ENCODE results near the gene MICAL3.

DNA sequence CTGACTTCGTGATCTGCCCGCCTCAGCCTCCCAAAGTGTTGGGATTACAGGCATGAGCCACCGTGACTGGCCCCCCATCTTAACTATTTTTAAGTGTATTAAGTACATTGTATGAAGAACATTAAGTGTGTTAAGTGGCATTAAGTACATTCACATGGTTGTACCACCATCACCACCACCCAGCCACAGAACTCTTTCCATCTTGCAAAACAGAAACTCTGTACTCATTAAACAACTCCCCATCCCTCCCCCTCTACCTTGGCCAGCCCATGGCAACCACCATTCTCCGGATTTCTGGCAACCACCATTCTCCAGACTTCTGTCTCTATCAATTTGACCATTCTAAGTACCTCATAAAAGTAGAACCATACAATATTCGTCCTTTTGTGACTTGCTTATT is 35.6 kb upstream of the MICAL3 start:
- TF ChIP-seq, protein P1, sequence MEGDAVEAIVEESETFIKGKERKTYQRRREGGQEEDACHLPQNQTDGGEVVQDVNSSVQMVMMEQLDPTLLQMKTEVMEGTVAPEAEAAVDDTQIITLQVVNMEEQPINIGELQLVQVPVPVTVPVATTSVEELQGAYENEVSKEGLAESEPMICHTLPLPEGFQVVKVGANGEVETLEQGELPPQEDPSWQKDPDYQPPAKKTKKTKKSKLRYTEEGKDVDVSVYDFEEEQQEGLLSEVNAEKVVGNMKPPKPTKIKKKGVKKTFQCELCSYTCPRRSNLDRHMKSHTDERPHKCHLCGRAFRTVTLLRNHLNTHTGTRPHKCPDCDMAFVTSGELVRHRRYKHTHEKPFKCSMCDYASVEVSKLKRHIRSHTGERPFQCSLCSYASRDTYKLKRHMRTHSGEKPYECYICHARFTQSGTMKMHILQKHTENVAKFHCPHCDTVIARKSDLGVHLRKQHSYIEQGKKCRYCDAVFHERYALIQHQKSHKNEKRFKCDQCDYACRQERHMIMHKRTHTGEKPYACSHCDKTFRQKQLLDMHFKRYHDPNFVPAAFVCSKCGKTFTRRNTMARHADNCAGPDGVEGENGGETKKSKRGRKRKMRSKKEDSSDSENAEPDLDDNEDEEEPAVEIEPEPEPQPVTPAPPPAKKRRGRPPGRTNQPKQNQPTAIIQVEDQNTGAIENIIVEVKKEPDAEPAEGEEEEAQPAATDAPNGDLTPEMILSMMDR (IDR thresholded peaks at IDR 0.05), result no peak
- TF ChIP-seq, protein P2, sequence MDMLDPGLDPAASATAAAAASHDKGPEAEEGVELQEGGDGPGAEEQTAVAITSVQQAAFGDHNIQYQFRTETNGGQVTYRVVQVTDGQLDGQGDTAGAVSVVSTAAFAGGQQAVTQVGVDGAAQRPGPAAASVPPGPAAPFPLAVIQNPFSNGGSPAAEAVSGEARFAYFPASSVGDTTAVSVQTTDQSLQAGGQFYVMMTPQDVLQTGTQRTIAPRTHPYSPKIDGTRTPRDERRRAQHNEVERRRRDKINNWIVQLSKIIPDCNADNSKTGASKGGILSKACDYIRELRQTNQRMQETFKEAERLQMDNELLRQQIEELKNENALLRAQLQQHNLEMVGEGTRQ (IDR thresholded peaks at IDR 0.05), result no peak
- TF ChIP-seq RCOR1 (IDR thresholded peaks at IDR 0.05; ENCODE audit: low read depth, low read length), result no peak
- TF ChIP-seq ESRRA (IDR thresholded peaks at IDR 0.05; ENCODE audit: borderline replicate concordance, low read length), result no peak
- no peak for TF ChIP-seq POLR2A (IDR thresholded peaks at IDR 0.05; ENCODE audit: low read length)
